SH-SY5Y (cell line): ENCODE data around the gene DIAPH3.

Experiments
- GATA2 ChIP-seq: IDR thresholded peaks from 2 replicates; pipeline ENCODE4 v1.6.1; 2011; ENCODE audit warnings: mild to moderate bottlenecking, low read depth, low read length
- GATA3 ChIP-seq: IDR thresholded peaks from 2 replicates; pipeline ENCODE4 v1.6.1; 2011; ENCODE audit warnings: low read depth, mild to moderate bottlenecking, low read length, moderate library complexity

Gene DIAPH3

GRCh38 chr13:59715611-59716010 is 448.1 kb downstream of the DIAPH3 start:
- TF ChIP-seq GATA2: no peak
- no peak for TF ChIP-seq GATA3

GRCh38 chr13:59710996-59711701 is 452.6 kb downstream of the DIAPH3 start:
- no peak for TF ChIP-seq GATA2
- TF ChIP-seq GATA3: no peak

- TF ChIP-seq GATA2: no peak
Observed at GRCh38 chr13:59710416-59710815, 453.3 kb downstream of the DIAPH3 start.

- TF ChIP-seq GATA2: no peak
- TF ChIP-seq GATA3: no peak
Observed at GRCh38 chr13:59706101-59706976, 457.4 kb downstream of the DIAPH3 start.

- TF ChIP-seq GATA3 (no peak), GATA2 (no peak)
Observed at GRCh38 chr13:59702269-59702668, 461.5 kb downstream of the DIAPH3 start.

- TF ChIP-seq GATA2 (no peak), GATA3 (no peak)
Observed at GRCh38 chr13:59701261-59701660, 462.5 kb downstream of the DIAPH3 start.

- TF ChIP-seq GATA3 (no peak), GATA2 (no peak)
Observed at GRCh38 chr13:59700281-59700680, 463.4 kb downstream of the DIAPH3 start.

- TF ChIP-seq GATA3 (no peak), GATA2 (no peak)
Observed at GRCh38 chr13:59696271-59696670, 467.5 kb downstream of the DIAPH3 start.

- TF ChIP-seq GATA2 (no peak), GATA3 (no peak)
Observed at GRCh38 chr13:59691501-59692066, 472.1 kb downstream of the DIAPH3 start.

- TF ChIP-seq GATA3: no peak
- no peak for TF ChIP-seq GATA2
Observed at GRCh38 chr13:59690857-59691500, 472.7 kb downstream of the DIAPH3 start.

- TF ChIP-seq GATA2: no peak
- TF ChIP-seq GATA3: no peak
Observed at GRCh38 chr13:59689057-59689456, 474.7 kb downstream of the DIAPH3 start.

- TF ChIP-seq GATA3 (no peak), GATA2 (peak; percentile 44; the same call in 1 of the 2 replicates)
Observed at GRCh38 chr13:59686798-59687394, 476.8 kb downstream of the DIAPH3 start.

- no peak for TF ChIP-seq GATA2
- no peak for TF ChIP-seq GATA3
Observed at GRCh38 chr13:59684105-59684504, 479.6 kb downstream of the DIAPH3 start.
